Measurements from ENCODE around the gene KNOP1.
"Not testable (repeated sequence)": the region's sequence is repeated elsewhere in the genome, so short reads cannot be mapped to it uniquely, and the experiment has no call there.

The KNOP1 gene

GRCh38 chr16:19689342-19689741 is 28.7 kb downstream of the KNOP1 start:
- Histone ChIP-seq H3K9me3 (ENCODE audit: insufficient read depth, low read depth, low read length) (no peaks in the 10 kb centered on the region), H3K4me1 (ENCODE audit: insufficient read depth, low read length) (no peaks in the 10 kb centered on the region), H3K36me3 (ENCODE audit: insufficient read depth, low read depth, low read length) (peaks cover 29% of the 10 kb centered on the region), H3K9ac (ENCODE audit: low read depth, low read length) (no peak overlapping the region), H3K27ac (ENCODE audit: low read length) (no peak overlapping the region), H3K4me3 (ENCODE audit: low read length) (no peak overlapping the region), H3K27me3 (ENCODE audit: insufficient read depth, low read length) (no peaks in the 10 kb centered on the region)

- no peaks in the 10 kb centered on the region for H3K4me1 ChIP-seq (ENCODE audit: insufficient read depth, low read length)
- no peaks in the 10 kb centered on the region for H3K27me3 ChIP-seq (ENCODE audit: insufficient read depth, low read length)
These were observed 29.5 kb downstream of the KNOP1 start for GRCh38 chr16:19688396-19689024.

GRCh38 chr16:19687279-19687678 is 30.7 kb downstream of the KNOP1 start:
- H3K27me3 ChIP-seq (ENCODE audit: insufficient read depth, low read length): no peaks in the 10 kb centered on the region
- no peak overlapping the region for H3K9ac ChIP-seq (ENCODE audit: low read depth, low read length)
- no peak overlapping the region for H3K27ac ChIP-seq (ENCODE audit: low read length)
- H3K36me3 ChIP-seq (ENCODE audit: insufficient read depth, low read depth, low read length): peaks cover 39% of the 10 kb centered on the region
- H3K4me3 ChIP-seq (ENCODE audit: low read length): no peak overlapping the region
- H3K9me3 ChIP-seq (ENCODE audit: insufficient read depth, low read depth, low read length): no peaks in the 10 kb centered on the region; the same call in 1 of the 2 replicates
- no peaks in the 10 kb centered on the region for H3K4me1 ChIP-seq (ENCODE audit: insufficient read depth, low read length)

More at GRCh38 chr16:19688396-19689024, 29.5 kb downstream of the KNOP1 start:
- Histone ChIP-seq H3K4me3 (ENCODE audit: low read length) (no peak overlapping the region), H3K9me3 (ENCODE audit: insufficient read depth, low read depth, low read length) (no peaks in the 10 kb centered on the region), H3K27ac (ENCODE audit: low read length) (no peak overlapping the region), H3K36me3 (ENCODE audit: insufficient read depth, low read depth, low read length) (peaks cover 34% of the 10 kb centered on the region), H3K9ac (ENCODE audit: low read depth, low read length) (no peak overlapping the region)

- Histone ChIP-seq H3K9me3 (ENCODE audit: insufficient read depth, low read depth, low read length) (no peaks in the 10 kb centered on the region; the same call in 1 of the 2 replicates), H3K4me1 (ENCODE audit: insufficient read depth, low read length) (no peaks in the 10 kb centered on the region), H3K27me3 (ENCODE audit: insufficient read depth, low read length) (no peaks in the 10 kb centered on the region), H3K4me3 (ENCODE audit: low read length) (no peak overlapping the region), H3K36me3 (ENCODE audit: insufficient read depth, low read depth, low read length) (peaks cover 33% of the 10 kb centered on the region), H3K9ac (ENCODE audit: low read depth, low read length) (no peak overlapping the region), H3K27ac (ENCODE audit: low read length) (no peak overlapping the region)
These were observed 32.9 kb downstream of the KNOP1 start for GRCh38 chr16:19685176-19685575.

- H3K36me3 ChIP-seq (ENCODE audit: insufficient read depth, low read depth, low read length): peaks cover 33% of the 10 kb centered on the region
- no peaks in the 10 kb centered on the region for H3K27me3 ChIP-seq (ENCODE audit: insufficient read depth, low read length)
- H3K27ac ChIP-seq (ENCODE audit: low read length): no peak overlapping the region
- H3K9ac ChIP-seq (ENCODE audit: low read depth, low read length): no peak overlapping the region
- H3K9me3 ChIP-seq (ENCODE audit: insufficient read depth, low read depth, low read length): no peaks in the 10 kb centered on the region; the same call in 1 of the 2 replicates
- H3K4me1 ChIP-seq (ENCODE audit: insufficient read depth, low read length): no peaks in the 10 kb centered on the region
- no peak overlapping the region for H3K4me3 ChIP-seq (ENCODE audit: low read length)
These were observed 34.4 kb downstream of the KNOP1 start for GRCh38 chr16:19683453-19684236.

- H3K36me3 ChIP-seq (ENCODE audit: insufficient read depth, low read depth, low read length): peaks cover 32% of the 10 kb centered on the region
- H3K4me3 ChIP-seq (ENCODE audit: low read length): no peak overlapping the region
- H3K27ac ChIP-seq (ENCODE audit: low read length): no peak overlapping the region
- no peak overlapping the region for H3K9ac ChIP-seq (ENCODE audit: low read depth, low read length)
- H3K4me1 ChIP-seq (ENCODE audit: insufficient read depth, low read length): no peaks in the 10 kb centered on the region
- no peaks in the 10 kb centered on the region for H3K27me3 ChIP-seq (ENCODE audit: insufficient read depth, low read length)
- no peaks in the 10 kb centered on the region; the same call in 1 of the 2 replicates for H3K9me3 ChIP-seq (ENCODE audit: insufficient read depth, low read depth, low read length)
These were observed 36.4 kb downstream of the KNOP1 start for GRCh38 chr16:19681637-19682036.

GRCh38 chr16:19680881-19681340 is 37.1 kb downstream of the KNOP1 start:
- peaks cover 36% of the 10 kb centered on the region for H3K36me3 ChIP-seq (ENCODE audit: insufficient read depth, low read depth, low read length)
- no peaks in the 10 kb centered on the region for H3K27me3 ChIP-seq (ENCODE audit: insufficient read depth, low read length)
- no peak overlapping the region for H3K27ac ChIP-seq (ENCODE audit: low read length)
- no peak overlapping the region for H3K4me3 ChIP-seq (ENCODE audit: low read length)
- no peaks in the 10 kb centered on the region for H3K4me1 ChIP-seq (ENCODE audit: insufficient read depth, low read length)
- no peaks in the 10 kb centered on the region; the same call in 1 of the 2 replicates for H3K9me3 ChIP-seq (ENCODE audit: insufficient read depth, low read depth, low read length)
- H3K9ac ChIP-seq (ENCODE audit: low read depth, low read length): no peak overlapping the region

- H3K27ac ChIP-seq (ENCODE audit: low read length); H3K4me1 ChIP-seq (ENCODE audit: insufficient read depth, low read length); H3K27me3 ChIP-seq (ENCODE audit: insufficient read depth, low read length); H3K9ac ChIP-seq (ENCODE audit: low read depth, low read length); H3K9me3 ChIP-seq (ENCODE audit: insufficient read depth, low read depth, low read length); H3K4me3 ChIP-seq (ENCODE audit: low read length): not testable (repeated sequence)
- H3K36me3 ChIP-seq (ENCODE audit: insufficient read depth, low read depth, low read length): peaks cover 26% of the 10 kb centered on the region; the same call in 1 of the 2 replicates
These were observed 38.7 kb downstream of the KNOP1 start for GRCh38 chr16:19679281-19679680.

- no peak overlapping the region for H3K27ac ChIP-seq (ENCODE audit: low read length)
- no peaks in the 10 kb centered on the region for H3K4me1 ChIP-seq (ENCODE audit: insufficient read depth, low read length)
- peaks cover 24% of the 10 kb centered on the region; the same call in 1 of the 2 replicates for H3K36me3 ChIP-seq (ENCODE audit: insufficient read depth, low read depth, low read length)
- no peak overlapping the region for H3K4me3 ChIP-seq (ENCODE audit: low read length)
- no peak overlapping the region for H3K9ac ChIP-seq (ENCODE audit: low read depth, low read length)
- H3K9me3 ChIP-seq (ENCODE audit: insufficient read depth, low read depth, low read length): no peaks in the 10 kb centered on the region; the same call in 1 of the 2 replicates
- H3K27me3 ChIP-seq (ENCODE audit: insufficient read depth, low read length): no peaks in the 10 kb centered on the region
These were observed 39.2 kb downstream of the KNOP1 start for GRCh38 chr16:19678804-19679203.

GRCh38 chr16:19677402-19677801 is 40.6 kb downstream of the KNOP1 start:
- H3K9ac ChIP-seq (ENCODE audit: low read depth, low read length): no peak overlapping the region
- no peaks in the 10 kb centered on the region for H3K4me1 ChIP-seq (ENCODE audit: insufficient read depth, low read length)
- H3K27me3 ChIP-seq (ENCODE audit: insufficient read depth, low read length): no peaks in the 10 kb centered on the region
- no peak overlapping the region for H3K4me3 ChIP-seq (ENCODE audit: low read length)
- H3K9me3 ChIP-seq (ENCODE audit: insufficient read depth, low read depth, low read length): no peaks in the 10 kb centered on the region
- H3K36me3 ChIP-seq (ENCODE audit: insufficient read depth, low read depth, low read length): peaks cover 11% of the 10 kb centered on the region; the same call in 1 of the 2 replicates
- H3K27ac ChIP-seq (ENCODE audit: low read length): no peak overlapping the region

GRCh38 chr16:19674485-19674884 is 43.5 kb downstream of the KNOP1 start:
- H3K36me3 ChIP-seq (ENCODE audit: insufficient read depth, low read depth, low read length): peaks cover 21% of the 10 kb centered on the region
- H3K4me1 ChIP-seq (ENCODE audit: insufficient read depth, low read length): no peaks in the 10 kb centered on the region
- no peak overlapping the region for H3K4me3 ChIP-seq (ENCODE audit: low read length)
- no peak overlapping the region for H3K9ac ChIP-seq (ENCODE audit: low read depth, low read length)
- H3K9me3 ChIP-seq (ENCODE audit: insufficient read depth, low read depth, low read length): no peaks in the 10 kb centered on the region
- no peak overlapping the region for H3K27ac ChIP-seq (ENCODE audit: low read length)
- no peaks in the 10 kb centered on the region for H3K27me3 ChIP-seq (ENCODE audit: insufficient read depth, low read length)

GRCh38 chr16:19672378-19672777 is 45.6 kb downstream of the KNOP1 start:
- no peaks in the 10 kb centered on the region for H3K27me3 ChIP-seq (ENCODE audit: insufficient read depth, low read length)
- H3K9ac ChIP-seq (ENCODE audit: low read depth, low read length): no peak overlapping the region
- H3K4me1 ChIP-seq (ENCODE audit: insufficient read depth, low read length): no peaks in the 10 kb centered on the region
- H3K36me3 ChIP-seq (ENCODE audit: insufficient read depth, low read depth, low read length): peaks cover 22% of the 10 kb centered on the region
- H3K4me3 ChIP-seq (ENCODE audit: low read length): no peak overlapping the region
- no peak overlapping the region for H3K27ac ChIP-seq (ENCODE audit: low read length)
- H3K9me3 ChIP-seq (ENCODE audit: insufficient read depth, low read depth, low read length): no peaks in the 10 kb centered on the region

Data from iPS-20b (cell line).